ENCODE measurements around the gene ORC2. TPM values are rescaled to one million over a fixed set of nuclear protein-coding genes. Genes with fewer than 3 reads are reported as not detected.

The ORC2 gene
- total and polyA plus RNA-seq, 8 donors, result 5.3 to 62.0 (median 15.1) TPM

DNA sequence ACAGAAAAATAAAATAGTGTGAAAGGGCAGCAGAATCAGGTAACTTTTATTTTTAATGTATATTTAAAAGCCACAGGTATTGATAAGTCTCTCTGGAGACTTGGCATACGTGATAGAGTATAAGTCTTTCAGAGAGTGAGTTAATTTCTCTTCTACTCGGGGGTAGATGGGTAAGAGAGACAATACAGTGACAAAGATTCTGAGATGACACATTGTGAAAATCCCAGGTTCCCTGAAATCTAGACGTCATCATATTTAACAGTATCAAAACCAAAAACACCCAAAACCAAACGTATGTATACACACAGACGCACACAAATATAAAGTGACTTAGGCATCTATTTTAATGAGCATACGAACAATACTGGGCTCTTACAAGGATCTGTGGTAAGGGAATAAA is 41.0 kb downstream of the ORC2 start:
- Histone ChIP-seq H3K27ac (no peak overlapping the region), H3K4me1 (no peaks in the 10 kb centered on the region), H3K4me3 (no peak overlapping the region), H3K9me3 (no peaks in the 10 kb centered on the region), H3K36me3 (peaks cover 23 to 100% (median 96%) of the 10 kb centered on the region in 4 donors), H3K27me3 (no peaks in the 10 kb centered on the region)
- 76 to 86% (median 85%) methylated on average over 6 of the region's 6 CpGs for WGBS, 5 donors
- no peak for DNase-seq
- intact Hi-C loops (cut with DNase I; ENCODE audit: low total_unique reads), result no loop called here
- TF ChIP-seq CTCF (IDR thresholded peaks at IDR 0.05) (no peak), EP300 (IDR thresholded peaks at IDR 0.05) (no peak), POLR2A (IDR thresholded peaks at IDR 0.05) (no peak), POLR2AphosphoS5 (IDR thresholded peaks at IDR 0.05) (no peak)

GRCh38 chr2:200913654-200914053 is 49.8 kb downstream of the ORC2 start:
- Histone ChIP-seq H3K27me3 (no peaks in the 10 kb centered on the region), H3K9me3 (no peaks in the 10 kb centered on the region), H3K27ac (no peak overlapping the region), H3K36me3 (peaks cover 20 to 99% (median 94%) of the 10 kb centered on the region in 4 donors), H3K4me1 (no peaks in the 10 kb centered on the region), H3K4me3 (no peak overlapping the region)
- DNase-seq, result no peak
- TF ChIP-seq CTCF (IDR thresholded peaks at IDR 0.05) (no peak), POLR2AphosphoS5 (IDR thresholded peaks at IDR 0.05) (no peak)
- intact Hi-C loops (cut with DNase I; ENCODE audit: low total_unique reads), result no loop called here

- Histone ChIP-seq H3K27ac (no peak overlapping the region), H3K36me3 (peaks cover 13 to 86% (median 80%) of the 10 kb centered on the region in 4 donors), H3K9me3 (no peaks in the 10 kb centered on the region), H3K4me1 (no peaks in the 10 kb centered on the region), H3K27me3 (no peaks in the 10 kb centered on the region), H3K4me3 (no peak overlapping the region)
- 93 to 97% (median 95%) methylated on average over 4 of the region's 4 CpGs for WGBS, 5 donors
- no peak for DNase-seq
- TF ChIP-seq EP300 (IDR thresholded peaks at IDR 0.05) (no peak), CTCF (IDR thresholded peaks at IDR 0.05) (no peak), POLR2AphosphoS5 (IDR thresholded peaks at IDR 0.05) (no peak), POLR2A (IDR thresholded peaks at IDR 0.05) (no peak)
- intact Hi-C loops (cut with DNase I; ENCODE audit: low total_unique reads), result loop anchor here (10.0 kb wide), 1 partner anchor 145 kb away; no protein-coding TSS in a partner anchor
These were observed 53.5 kb downstream of the ORC2 start for GRCh38 chr2:200909958-200910357.

- no peaks in the 10 kb centered on the region for H3K9me3 ChIP-seq
- 44 to 59% (median 50%) methylated on average over 2 of the region's 2 CpGs for WGBS, 5 donors
- peaks cover 0 to 76% (median 65%) of the 10 kb centered on the region in 4 donors for H3K36me3 ChIP-seq
- peak overlapping the region in 1 of 5 donors; percentile 23 for H3K27ac ChIP-seq
- TF ChIP-seq CTCF (IDR thresholded peaks at IDR 0.05), result peak in 5 of 7 experiments; percentile 39 to 80 (median 60)
- TF ChIP-seq POLR2A (IDR thresholded peaks at IDR 0.05), result no peak
- peak in 1 of 3 donors; percentile 47 for TF ChIP-seq POLR2AphosphoS5 (IDR thresholded peaks at IDR 0.05)
- no peak for TF ChIP-seq EP300 (IDR thresholded peaks at IDR 0.05)
- H3K4me1 ChIP-seq, result peaks cover 0 to 16% (median 6%) of the 10 kb centered on the region in 4 donors
- DNase-seq, result peak; percentile 79 to 90
- intact Hi-C loops (cut with DNase I; ENCODE audit: low total_unique reads), result loop anchor here (10.0 kb wide), 1 partner anchor 149 kb away; no protein-coding TSS in a partner anchor
- no peak overlapping the region for H3K4me3 ChIP-seq
- H3K27me3 ChIP-seq, result no peaks in the 10 kb centered on the region
These were observed 57.7 kb downstream of the ORC2 start for GRCh38 chr2:200905618-200906296.

Measured in stomach (tissue), 9 donors.